ENCODE data around the gene ATP1A2. TPM values are rescaled to one million over a fixed set of nuclear protein-coding genes. Genes with fewer than 3 reads are reported as not detected.

ATP1A2 gene
- total and polyA plus RNA-seq, 2 of the 8 experiments (the other 6 are each of a cell fraction or from before 2014, with no cell fraction given): 39.7 to 40.8 TPM

GRCh38 chr1:160137216-160137862, 21.8 kb downstream of the ATP1A2 start (continued):
- TF ChIP-seq NANOG (IDR thresholded peaks at IDR 0.05; ENCODE audit: insufficient read depth, low read depth, low read length, poor library complexity, severe bottlenecking) (no peak), RFX5 (IDR thresholded peaks at IDR 0.05; ENCODE audit: borderline replicate concordance, low read depth, low read length) (no peak), SP4 (IDR thresholded peaks at IDR 0.05; ENCODE audit: low read length) (no peak), CHD1 (IDR thresholded peaks at IDR 0.05; ENCODE audit: low read depth, low read length) (no peak), RAD21 (IDR thresholded peaks at IDR 0.05 in 1 of 2, conservative IDR thresholded peaks at IDR 0.05 in 1 of 2; ENCODE audit: low read depth in 2 of 2, low read length in 2 of 2) (no peak)
